Measurements from ENCODE around the gene GAA. TPM values are rescaled to one million over a fixed set of nuclear protein-coding genes. Genes with fewer than 3 reads are reported as not detected.

Gene GAA
- total and polyA plus RNA-seq, 2 of the 4 experiments (the other 2 are of a cell fraction) = 2.2 to 14.8 TPM

- H3K4me3 ChIP-seq (ENCODE audit: insufficient read depth, low read depth, low read length) = no peak overlapping the region
- no peak overlapping the region for H3K23ac ChIP-seq (ENCODE audit: low read depth, low read length)
- TF ChIP-seq BHLHE40 (IDR thresholded peaks at IDR 0.05; ENCODE audit: low read depth, low read length) (no peak), USF2 (IDR thresholded peaks at IDR 0.05; ENCODE audit: low read depth, low read length) (no peak), RAD21 (IDR thresholded peaks at IDR 0.05; ENCODE audit: low read length) (no peak), MAFK (IDR thresholded peaks at IDR 0.05; ENCODE audit: low read depth, low read length) (no peak), CTCF (conservative IDR thresholded peaks at IDR 0.05; ENCODE audit: low read depth, low read length) (no peak)
- no peak overlapping the region for H3K27ac ChIP-seq (ENCODE audit: insufficient read depth, low read length)
- peaks cover 0 to 14% of the 10 kb centered on the region in 2 experiments; a peak in 3 of 4 replicates for H3K79me1 ChIP-seq (ENCODE audit: low read depth in 1 of 2, low read length in 2 of 2)
- no peaks in the 10 kb centered on the region for H3K36me3 ChIP-seq (ENCODE audit: control insufficient read depth, insufficient read depth, low read length)
- H4K20me1 ChIP-seq (ENCODE audit: insufficient read depth, low read length) = no peaks in the 10 kb centered on the region
- no peaks in the 10 kb centered on the region for H3K9me3 ChIP-seq (ENCODE audit: control insufficient read depth, insufficient read depth, low read length)
- no peak overlapping the region for H2BK5ac ChIP-seq (ENCODE audit: low read depth, low read length, poor library complexity, severe bottlenecking)
- no peak overlapping the region for H2AFZ ChIP-seq (replicated peaks; ENCODE audit: low read length, poor library complexity)
- no peak overlapping the region for H2AK5ac ChIP-seq (ENCODE audit: low read depth, low read length)
- peaks cover 6% of the 10 kb centered on the region for H3K4me1 ChIP-seq (ENCODE audit: control insufficient read depth, insufficient read depth, low read length)
- no peak overlapping the region for H2AK9ac ChIP-seq (replicated peaks; ENCODE audit: low read depth, low read length, poor library complexity)
- CTCF ChIA-PET = no interaction called here
- dilution Hi-C loops (cut with HindIII; ENCODE audit: low sequenced_read_pairs, unreplicated experiment) = no loop called here
- H3K14ac ChIP-seq (replicated peaks; ENCODE audit: low read depth, low read length) = no peak overlapping the region
- intact Hi-C loops (cut with micrococcal nuclease) = no loop called here
- no peak for DNase-seq
- no peak overlapping the region for H3K56ac ChIP-seq (ENCODE audit: extremely low read depth, insufficient read depth, low read length)
- no peak overlapping the region for H4K5ac ChIP-seq (ENCODE audit: low read depth, low read length)
- no peak overlapping the region for H2BK15ac ChIP-seq (ENCODE audit: low read depth, low read length)
- H4K8ac ChIP-seq (ENCODE audit: low read depth in 2 of 2, low read length in 2 of 2) = no peak overlapping the region
- in situ Hi-C loops (cut with MboI; ENCODE audit: low sequenced_read_pairs) = no loop called here
- H3K4me2 ChIP-seq (ENCODE audit: low read depth, low read length) = no peak overlapping the region
- no peaks in the 10 kb centered on the region for H3K27me3 ChIP-seq (ENCODE audit: control insufficient read depth, insufficient read depth, low read length)
- WGBS, 2 experiments (ENCODE audit: extremely low coverage in 2 of 2, insufficient read length in 1 of 2) = 85% methylated on average over 13 of the region's 23 CpGs; no CpG with 5 or more reads in 1 of the 2 experiments
- no peak overlapping the region for H3K4ac ChIP-seq (ENCODE audit: low read depth, low read length)
- no peak overlapping the region for H4K91ac ChIP-seq (ENCODE audit: insufficient read depth, low read depth, low read length)
- H3K9me1 ChIP-seq (ENCODE audit: insufficient read depth, low read length) = peaks cover 8% of the 10 kb centered on the region
- ATAC-seq (ENCODE audit: low read depth) = no peak
- no peak overlapping the region for H2BK120ac ChIP-seq (ENCODE audit: low read depth, low read length)
- H2BK20ac ChIP-seq (ENCODE audit: low read depth, low read length) = no peak overlapping the region
- H3K9ac ChIP-seq (ENCODE audit: low read depth, low read length) = no peak overlapping the region
- H3K18ac ChIP-seq (ENCODE audit: low read depth, low read length) = no peak overlapping the region
- POLR2A ChIA-PET (ENCODE audit: unreplicated experiment) = no interaction called here
- BruUV-seq (replicated peaks) = no TSS peak
Measured at GRCh38 chr17:80097844-80098691, 3.3 kb upstream of the GAA start.
